Hematopoietic multipotent progenitor cell treated with erythropoietin and hydrocortisone succinate and interleukin-3 and kit ligand, for 15 days (in vitro differentiated cells): ENCODE data around the gene NUPR2.
A peak's percentile ranks its signal among the peaks of the same experiment; 100 is the strongest.
"Not testable (repeated sequence)": the region's sequence is repeated elsewhere in the genome, so short reads cannot be mapped to it uniquely, and the experiment has no call there.

Source experiments
- DNase-seq: peaks from one replicate; pipeline ENCODE4 v3.0.0-alpha.2; 2015; ENCODE audit warnings: low spot score

Gene NUPR2, protein sequence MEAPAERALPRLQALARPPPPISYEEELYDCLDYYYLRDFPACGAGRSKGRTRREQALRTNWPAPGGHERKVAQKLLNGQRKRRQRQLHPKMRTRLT

DNA sequence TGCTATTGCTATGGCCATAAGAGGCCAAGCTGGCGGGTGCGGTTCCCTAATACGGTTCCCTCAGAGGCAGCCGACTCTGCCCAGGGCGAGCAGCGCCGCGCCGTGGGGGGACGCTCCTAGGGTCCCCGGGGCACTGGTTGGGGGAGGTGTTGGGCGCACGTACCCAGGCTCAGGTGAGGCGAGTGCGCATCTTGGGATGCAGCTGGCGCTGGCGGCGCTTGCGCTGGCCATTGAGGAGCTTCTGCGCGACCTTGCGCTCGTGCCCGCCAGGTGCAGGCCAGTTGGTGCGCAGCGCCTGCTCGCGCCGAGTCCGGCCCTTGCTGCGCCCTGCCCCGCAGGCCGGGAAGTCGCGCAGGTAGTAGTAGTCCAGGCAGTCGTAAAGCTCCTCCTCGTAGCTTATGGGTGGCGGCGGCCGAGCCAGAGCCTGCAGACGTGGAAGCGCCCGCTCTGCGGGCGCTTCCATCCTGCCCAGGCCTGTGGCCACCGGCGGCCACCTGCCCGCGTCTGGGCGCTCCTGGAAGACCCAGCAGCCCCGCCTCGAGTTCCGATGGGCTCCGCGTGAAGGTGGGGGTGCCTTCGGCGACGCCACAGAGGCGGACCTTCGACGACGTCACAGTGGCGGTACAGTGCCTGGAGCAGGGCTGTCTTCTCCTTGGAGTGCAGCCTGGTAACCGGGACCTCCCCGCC lies at the start of gene NUPR2:
Gene NUPR2, minus strand, starts transcription at position 566 of the 687 bp plus-strand sequence. Its CDS starts 103 bp downstream, at position 463.
- no peak for DNase-seq

- DNase-seq: no peak
Observed at GRCh38 chr7:56157238-56157790, 41.1 kb upstream of the NUPR2 start.

- not testable (repeated sequence) for DNase-seq
Observed at GRCh38 chr7:56131062-56131461, 14.8 kb upstream of the NUPR2 start.

DNA sequence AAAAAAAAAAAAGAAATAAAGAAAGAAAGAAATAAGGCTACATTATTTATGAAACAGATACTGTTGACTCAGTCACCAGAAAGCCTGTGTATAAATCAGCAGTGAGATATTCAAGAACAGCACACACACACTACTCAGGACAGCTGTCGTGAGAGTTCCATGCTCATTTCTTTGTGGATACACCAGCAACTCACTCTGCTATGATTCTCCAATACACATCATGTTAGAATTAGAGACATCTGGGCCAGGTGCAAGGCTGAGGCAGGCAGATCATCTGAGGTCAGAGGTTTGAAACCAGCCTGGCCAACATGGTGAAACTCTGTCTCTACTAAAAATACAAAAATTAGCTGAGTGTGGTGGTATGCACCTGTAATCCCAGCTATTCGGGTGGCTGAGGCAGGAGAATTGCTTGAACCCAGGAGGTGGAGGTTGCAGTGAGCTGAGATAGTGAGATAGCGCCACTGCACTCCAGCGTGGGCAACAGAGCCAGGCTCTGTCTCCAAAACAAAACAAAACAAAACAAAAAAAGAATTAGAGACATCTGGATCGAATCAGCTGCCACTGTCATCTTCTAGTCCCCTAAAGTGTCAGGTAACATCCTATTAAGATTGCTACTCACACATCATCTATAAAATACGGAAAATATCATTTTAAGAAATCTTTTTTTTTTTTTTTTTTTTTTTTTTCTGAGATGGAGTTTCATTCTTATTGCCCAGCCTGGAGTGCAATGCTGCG lies 11.2 kb upstream of the NUPR2 start:
- no peak for DNase-seq

GRCh38 chr7:56125831-56126230 lies 9.6 kb upstream of the NUPR2 start:
- no peak for DNase-seq

GRCh38 chr7:56124981-56125380 lies 8.8 kb upstream of the NUPR2 start:
- no peak for DNase-seq

DNA sequence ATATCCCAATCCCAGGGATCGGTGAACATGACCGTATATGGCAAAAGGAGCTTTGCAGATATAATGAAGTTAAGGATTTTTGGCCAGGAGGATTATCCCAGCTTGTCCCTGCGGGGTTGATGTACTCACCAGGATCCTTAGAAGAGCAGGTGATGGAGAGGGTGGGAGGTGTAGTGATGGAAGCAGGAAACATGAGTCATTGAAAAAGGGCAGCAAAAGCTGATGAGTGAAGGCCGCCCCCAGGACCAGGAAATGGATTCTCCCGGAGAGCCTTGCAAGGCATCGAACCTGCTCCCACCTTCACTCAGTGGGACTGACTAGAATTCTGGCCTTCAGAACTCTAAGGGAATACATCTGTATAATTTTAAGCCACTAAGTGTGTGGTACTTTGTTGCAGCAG lies 5.2 kb upstream of the NUPR2 start:
- DNase-seq: no peak

GRCh38 chr7:56112244-56112643 lies 4.0 kb downstream of the NUPR2 start:
- DNase-seq: not testable (repeated sequence)

DNA sequence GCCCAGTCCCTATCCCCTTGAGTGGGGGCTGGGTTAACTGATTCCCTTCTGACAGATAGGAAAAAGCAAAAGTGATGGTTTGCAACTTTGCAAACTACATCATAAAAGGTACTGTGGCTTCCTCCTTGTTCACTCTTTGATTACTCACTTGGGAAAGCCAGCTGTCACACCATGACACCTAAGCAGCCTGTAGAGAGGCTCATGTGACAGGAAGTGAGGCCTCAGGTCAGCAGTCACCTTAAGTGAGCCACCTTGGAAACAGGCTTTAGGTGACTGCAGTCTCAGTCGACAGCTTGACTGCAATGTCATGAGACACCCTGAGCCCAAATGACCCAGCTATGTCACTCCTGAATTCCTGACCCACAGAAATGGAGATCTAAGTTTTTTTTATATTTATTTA lies 5.6 kb downstream of the NUPR2 start:
- no peak for DNase-seq

GRCh38 chr7:56107954-56108258 lies 8.3 kb downstream of the NUPR2 start:
- no peak for DNase-seq

DNA sequence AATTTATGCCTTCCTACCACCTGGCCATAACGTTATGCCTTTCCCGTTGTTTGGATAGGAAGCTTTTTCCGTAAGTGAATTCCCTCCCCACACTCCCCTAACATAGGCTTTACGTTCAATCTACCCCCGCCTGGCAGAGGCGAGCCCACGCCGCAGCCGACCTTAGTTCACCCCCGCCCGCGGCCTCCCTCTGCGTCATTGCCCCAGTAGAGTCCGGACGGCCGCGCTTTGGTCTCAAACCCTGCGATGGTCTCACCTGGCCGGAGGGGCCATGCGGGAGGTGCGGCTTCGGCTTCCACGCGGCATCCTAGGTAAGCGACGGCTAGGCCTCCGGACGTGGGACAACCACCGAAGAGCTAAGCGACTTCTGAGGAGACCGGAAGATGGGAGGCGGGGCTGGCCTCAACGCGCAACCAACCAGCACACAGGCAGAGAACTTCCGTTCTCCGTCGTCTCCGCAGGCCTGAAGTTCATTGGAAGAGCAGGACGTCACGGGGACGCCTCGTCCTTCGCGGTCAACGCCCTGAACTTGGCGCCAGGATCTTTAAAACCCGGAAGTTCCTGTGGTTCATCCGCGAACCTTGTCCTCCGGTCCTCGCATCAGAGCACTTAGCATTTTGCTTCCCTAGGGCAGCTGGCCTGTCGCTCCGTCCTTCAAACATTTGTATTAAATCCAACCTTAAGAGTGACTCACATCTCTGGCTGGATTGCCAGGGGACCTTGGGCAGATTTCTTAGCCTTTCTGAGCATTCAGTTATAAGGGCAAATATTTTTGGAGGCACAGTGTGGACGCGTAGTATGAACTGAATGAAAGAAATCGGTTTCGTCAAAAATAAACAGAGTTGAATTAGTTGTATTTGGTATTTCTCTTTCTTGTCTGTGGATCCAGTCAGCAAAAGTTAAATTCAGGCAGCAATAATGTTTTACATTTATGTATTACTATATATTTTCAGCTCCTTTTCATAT lies 9.8 kb downstream of the NUPR2 start, which contains the start of gene CHCHD2:
Gene CHCHD2, minus strand, starts transcription at position 369 of the 966 bp plus-strand sequence. Its CDS starts 63 bp downstream, at position 306.
- DNase-seq: peak; percentile 97

GRCh38 chr7:56105508-56105907 lies 10.7 kb downstream of the NUPR2 start:
- peak; percentile 48 for DNase-seq

DNA sequence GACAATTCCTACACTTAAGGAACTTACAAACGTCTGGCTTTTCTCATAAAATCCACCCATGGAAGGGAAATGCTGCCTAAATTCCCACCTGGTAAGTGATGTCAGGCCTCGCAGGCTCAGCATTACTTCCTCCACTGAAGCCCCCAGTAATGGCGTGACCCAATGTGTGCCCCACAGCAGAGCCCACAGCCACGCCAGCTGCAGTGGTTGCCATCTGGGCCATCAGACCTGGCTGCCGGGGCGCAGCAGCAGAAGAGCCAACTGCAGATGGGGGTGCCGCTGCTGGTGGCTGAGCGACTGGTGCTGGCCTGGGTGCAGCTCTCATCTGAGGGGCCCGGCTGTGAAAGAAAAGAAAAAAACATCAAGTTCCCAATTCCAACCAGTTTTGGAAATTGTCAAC lies 12.1 kb downstream of the NUPR2 start:
- not testable (repeated sequence) for DNase-seq

DNA sequence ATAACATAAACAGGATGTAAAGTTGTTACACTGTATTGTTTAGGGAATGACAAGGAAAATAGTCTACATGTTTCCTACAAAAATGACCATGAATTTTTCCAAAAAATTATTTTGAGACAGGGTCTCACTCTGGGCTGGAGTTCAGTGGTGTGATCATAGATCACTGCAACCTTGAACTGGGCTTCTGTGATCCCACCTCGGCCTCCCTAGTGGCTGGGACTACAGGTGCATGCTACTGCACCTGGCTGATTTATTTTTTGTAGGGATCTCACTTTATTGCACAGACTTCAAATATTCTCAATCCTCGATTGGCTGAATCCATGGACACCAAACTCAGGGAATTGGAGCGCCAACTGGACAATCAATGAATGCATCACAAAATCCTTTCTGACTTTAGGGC lies 16.6 kb downstream of the NUPR2 start:
- no peak for DNase-seq

DNA sequence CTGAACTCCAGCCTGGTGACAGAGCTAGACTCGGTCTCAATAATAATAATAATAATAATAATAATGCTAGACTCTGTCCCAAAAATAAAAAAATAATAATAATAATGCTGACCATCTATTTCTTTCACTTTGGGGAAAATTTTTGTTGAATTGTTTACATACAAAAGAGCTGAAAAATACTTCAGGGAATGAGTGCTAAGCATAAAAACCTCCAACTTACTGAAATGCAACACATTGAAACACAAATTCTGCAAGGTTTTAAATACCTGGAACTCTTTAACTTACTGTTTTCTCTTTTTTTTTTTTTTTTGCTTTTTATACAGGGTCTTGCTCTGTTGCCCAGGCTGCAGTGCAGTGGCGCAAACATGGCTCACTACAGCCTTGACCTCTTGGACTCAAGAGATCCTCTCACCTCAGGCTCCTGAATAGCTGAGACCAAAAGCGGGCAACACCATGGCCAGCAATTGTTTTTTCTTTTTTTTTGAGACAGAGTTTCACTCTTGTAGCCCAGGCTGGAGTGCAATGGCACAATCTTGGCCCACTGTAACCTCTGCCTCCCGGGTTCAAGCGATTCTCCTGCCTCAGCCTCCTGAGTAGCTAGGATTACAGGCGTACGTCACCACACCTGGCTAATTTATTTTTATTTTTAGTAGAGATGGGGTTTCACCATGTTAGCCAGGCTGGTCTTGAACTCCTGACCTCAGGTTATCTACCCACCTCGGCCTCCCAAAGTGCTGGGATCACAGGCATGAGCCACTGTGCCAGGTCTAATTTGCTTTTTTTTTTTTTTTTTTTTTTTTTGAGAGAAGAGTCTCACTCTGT lies 17.8 kb downstream of the NUPR2 start:
- not testable (repeated sequence) for DNase-seq

- peak; percentile 61 for DNase-seq
Observed at GRCh38 chr7:56097700-56098099, 18.5 kb downstream of the NUPR2 start.

DNA sequence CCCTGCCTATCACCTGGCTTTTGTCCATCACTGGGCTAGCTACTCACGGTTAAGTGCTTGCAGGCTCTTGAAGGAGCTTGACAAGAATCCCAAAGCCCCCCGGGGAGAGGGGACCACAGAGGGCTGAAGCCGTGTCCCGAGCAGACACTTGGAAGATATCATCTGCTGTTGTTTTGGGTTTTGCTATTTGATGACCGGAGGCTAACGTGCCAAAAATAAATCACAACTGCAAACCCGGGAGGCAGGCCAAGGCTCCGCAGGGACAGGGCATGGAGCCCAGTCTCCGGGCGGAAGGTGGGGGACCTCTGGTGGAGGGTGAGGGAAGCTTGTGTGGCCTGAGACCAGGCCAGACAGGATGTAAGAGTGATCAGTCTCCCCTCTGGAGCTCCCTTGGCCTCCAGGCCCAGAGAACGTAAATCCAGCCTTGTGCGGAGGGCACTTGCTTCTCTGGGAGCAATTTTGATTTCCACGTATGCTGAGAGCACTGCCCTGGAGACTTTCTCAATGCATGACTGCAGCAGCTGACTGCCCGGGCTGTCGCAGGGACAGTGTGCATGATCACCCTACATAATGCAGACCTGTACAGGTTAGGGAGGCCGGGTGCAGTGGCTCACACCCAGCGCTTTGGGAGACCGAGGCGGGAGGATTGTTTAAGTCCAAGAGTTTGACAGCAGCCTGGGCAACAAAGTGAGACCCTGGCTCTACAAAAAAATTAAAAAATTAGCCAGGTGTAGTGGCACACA lies 23.3 kb downstream of the NUPR2 start, which contains the start of gene PHKG1:
Gene PHKG1, minus strand, starts transcription at position 164 of the 743 bp plus-strand sequence. CDS start 4,011 bp downstream, outside the sequence.
- DNase-seq: no peak

DNA sequence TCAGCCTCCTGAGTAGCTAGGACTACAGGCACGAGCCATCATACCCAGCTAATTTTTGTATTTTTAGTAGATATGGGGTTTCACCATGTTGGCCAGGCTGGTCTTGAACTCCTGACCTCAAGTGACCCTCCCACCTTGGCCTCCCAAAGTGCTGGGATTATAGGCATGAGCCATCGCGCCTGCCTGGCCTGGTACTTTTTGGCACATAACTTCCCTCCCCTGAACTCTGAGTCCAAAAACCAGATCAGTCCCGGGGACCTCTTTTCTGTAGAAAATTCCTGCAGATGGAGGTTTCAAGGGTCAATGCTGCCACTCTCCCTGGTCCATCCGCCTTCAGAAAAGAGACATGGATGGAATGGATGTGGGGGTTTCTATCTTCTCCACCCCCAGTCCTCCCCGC lies 23.8 kb downstream of the NUPR2 start:
- not testable (repeated sequence) for DNase-seq

- no peak for DNase-seq
Observed at GRCh38 chr7:56091591-56091990, 24.6 kb downstream of the NUPR2 start.

DNA sequence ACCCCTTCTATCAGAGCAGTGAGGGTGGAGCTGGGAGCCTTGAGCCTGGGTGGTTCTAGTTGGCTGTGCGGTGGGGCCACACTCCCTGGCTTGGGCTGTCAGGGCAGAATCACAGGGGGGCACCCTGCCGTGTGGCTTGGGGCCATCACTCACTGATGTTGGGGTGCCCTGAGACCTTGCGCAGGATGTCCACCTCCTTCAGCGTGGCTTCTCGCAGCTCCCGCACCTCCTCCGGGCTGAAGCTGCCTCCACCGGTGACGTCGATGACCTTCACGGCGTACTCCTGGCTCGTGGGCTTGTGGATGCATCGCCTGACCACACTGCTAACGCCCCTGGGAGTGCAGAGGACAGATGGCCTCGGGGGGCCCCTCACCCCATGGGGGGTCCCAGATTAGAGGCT lies 28.8 kb downstream of the NUPR2 start:
- no peak for DNase-seq
